Heart left ventricle (tissue), 13 donors: Measurements from ENCODE around the gene RASGEF1B.

Experiments used
- POLR2A ChIP-seq, 2 donors: fragments of 450-650 bp; IDR thresholded peaks; one replicate each; pipeline ENCODE4 v1.6.1; 2017; ENCODE audit warnings: antibody characterized with exemption in 2 of 2, mild to moderate bottlenecking in 2 of 2, moderate library complexity in 2 of 2
- TF ChIP-seq, protein P1 (sequence below), 12 donors: fragments of 200-600 bp; sonication (generic) in 4 of 12; IDR thresholded peaks; one replicate each; pipeline versions ENCODE4 v1.5.0 to v1.8.0; 2018 to 2022; ENCODE audit warnings: antibody characterized with exemption in 12 of 12, mild to moderate bottlenecking in 5 of 12
- donor health status: ischemic (EF 13 %, LVEDD 7.1; RV severe dilation, severe dysfunction).
- donor health status: DM: no; HTN: yes; CAD: no.
- donor health status: DM: no; HTN: no; CAD: no.
- donor health status: ischemic (EF 25% LVEDD 6.9; RV normal size, moderate dysfunction).
- donor health status: ischemic (EF 25% LVEDD 5.7; RV mildly dilated, moderate dysfunction).
- donor health status: ischemic (EF 35%, LVEDD 5.7; RV mildly dilated, moderate dysfunction).
- donor health status: nonischemic (EF 11% LVEDD 7.7; RV severe dilation, severe dysfunction).
- donor health status: DM: yes; HTN: yes; CAD: no.
- donor health status: PGD.
- donor health status: ischemic (EF 29% LVEDD 5.4; RV normal size, mild dysfunction).
- donor health status: nonischemic (EF 23%, LVEDD 6.1; RV moderate dilation, normal function).

GRCh38 chr4:81408341-81408740, 63.4 kb downstream of the RASGEF1B start:
- TF ChIP-seq POLR2A (IDR thresholded peaks at IDR 0.05), result no peak
- TF ChIP-seq, protein P1, sequence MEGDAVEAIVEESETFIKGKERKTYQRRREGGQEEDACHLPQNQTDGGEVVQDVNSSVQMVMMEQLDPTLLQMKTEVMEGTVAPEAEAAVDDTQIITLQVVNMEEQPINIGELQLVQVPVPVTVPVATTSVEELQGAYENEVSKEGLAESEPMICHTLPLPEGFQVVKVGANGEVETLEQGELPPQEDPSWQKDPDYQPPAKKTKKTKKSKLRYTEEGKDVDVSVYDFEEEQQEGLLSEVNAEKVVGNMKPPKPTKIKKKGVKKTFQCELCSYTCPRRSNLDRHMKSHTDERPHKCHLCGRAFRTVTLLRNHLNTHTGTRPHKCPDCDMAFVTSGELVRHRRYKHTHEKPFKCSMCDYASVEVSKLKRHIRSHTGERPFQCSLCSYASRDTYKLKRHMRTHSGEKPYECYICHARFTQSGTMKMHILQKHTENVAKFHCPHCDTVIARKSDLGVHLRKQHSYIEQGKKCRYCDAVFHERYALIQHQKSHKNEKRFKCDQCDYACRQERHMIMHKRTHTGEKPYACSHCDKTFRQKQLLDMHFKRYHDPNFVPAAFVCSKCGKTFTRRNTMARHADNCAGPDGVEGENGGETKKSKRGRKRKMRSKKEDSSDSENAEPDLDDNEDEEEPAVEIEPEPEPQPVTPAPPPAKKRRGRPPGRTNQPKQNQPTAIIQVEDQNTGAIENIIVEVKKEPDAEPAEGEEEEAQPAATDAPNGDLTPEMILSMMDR (IDR thresholded peaks at IDR 0.05), result no peak
